Erythroblast (primary cell): ENCODE results near the gene CAMK2G.

ENCODE experiments used
- GATA1 ChIP-seq: IDR thresholded peaks from 2 replicates; pipeline ENCODE4 v1.6.1; 2011; ENCODE audit warnings: low read depth, mild to moderate bottlenecking, control low read depth, low read length, moderate library complexity
- POLR2A ChIP-seq: IDR thresholded peaks from 2 replicates; pipeline ENCODE4 v1.6.1; 2011; ENCODE audit warnings: mild to moderate bottlenecking, low read length

DNA sequence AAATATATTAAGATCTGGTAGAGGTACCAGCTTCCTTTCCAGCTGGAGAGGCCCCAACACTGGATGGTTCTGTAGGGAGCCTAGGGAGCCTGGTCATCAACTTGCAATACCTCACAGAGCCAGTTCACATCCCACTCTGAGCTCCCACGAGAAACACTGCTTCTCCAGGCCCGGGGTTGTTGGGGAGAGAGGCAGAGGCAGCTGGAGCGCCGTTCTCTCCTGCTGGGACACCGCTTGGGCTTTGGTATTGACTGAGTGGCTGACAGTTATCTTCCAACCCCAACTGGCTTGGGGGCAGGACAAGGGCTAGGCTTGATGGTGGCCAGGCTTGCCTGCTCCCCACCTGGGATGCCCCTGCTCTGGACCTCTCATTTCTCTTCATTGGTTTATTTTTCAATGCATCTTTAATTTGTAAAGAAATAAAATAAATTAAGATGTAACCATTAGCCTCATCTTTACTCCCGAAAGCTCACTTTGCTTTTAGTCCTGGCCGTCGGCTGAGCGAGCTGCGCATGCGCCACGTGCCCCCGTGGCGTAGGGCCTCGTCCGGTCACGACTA, 102.6 kb downstream of the CAMK2G start:
- TF ChIP-seq POLR2A = no peak
- no peak for TF ChIP-seq GATA1
